ENCODE results near the gene EOMES.

- TF ChIP-seq, protein P1, sequence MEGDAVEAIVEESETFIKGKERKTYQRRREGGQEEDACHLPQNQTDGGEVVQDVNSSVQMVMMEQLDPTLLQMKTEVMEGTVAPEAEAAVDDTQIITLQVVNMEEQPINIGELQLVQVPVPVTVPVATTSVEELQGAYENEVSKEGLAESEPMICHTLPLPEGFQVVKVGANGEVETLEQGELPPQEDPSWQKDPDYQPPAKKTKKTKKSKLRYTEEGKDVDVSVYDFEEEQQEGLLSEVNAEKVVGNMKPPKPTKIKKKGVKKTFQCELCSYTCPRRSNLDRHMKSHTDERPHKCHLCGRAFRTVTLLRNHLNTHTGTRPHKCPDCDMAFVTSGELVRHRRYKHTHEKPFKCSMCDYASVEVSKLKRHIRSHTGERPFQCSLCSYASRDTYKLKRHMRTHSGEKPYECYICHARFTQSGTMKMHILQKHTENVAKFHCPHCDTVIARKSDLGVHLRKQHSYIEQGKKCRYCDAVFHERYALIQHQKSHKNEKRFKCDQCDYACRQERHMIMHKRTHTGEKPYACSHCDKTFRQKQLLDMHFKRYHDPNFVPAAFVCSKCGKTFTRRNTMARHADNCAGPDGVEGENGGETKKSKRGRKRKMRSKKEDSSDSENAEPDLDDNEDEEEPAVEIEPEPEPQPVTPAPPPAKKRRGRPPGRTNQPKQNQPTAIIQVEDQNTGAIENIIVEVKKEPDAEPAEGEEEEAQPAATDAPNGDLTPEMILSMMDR (conservative IDR thresholded peaks at IDR 0.05), result no peak
- TF ChIP-seq ZFX (IDR thresholded peaks at IDR 0.05), result no peak
Observed at GRCh38 chr3:27686642-27687041, 35.5 kb downstream of the EOMES start.
